ENCODE measurements around the gene FRMPD3. TPM values are rescaled to one million over a fixed set of nuclear protein-coding genes. Genes with fewer than 3 reads are reported as not detected.

FRMPD3 gene
- total and polyA plus RNA-seq, 2 of the 8 experiments (the other 6 are each of a cell fraction or from before 2014, with no cell fraction given), result 0.38 to 0.56 TPM

GRCh38 chrX:107445146-107445545, 4.3 kb upstream of the FRMPD3 start (continued):
- TF ChIP-seq, protein P1, sequence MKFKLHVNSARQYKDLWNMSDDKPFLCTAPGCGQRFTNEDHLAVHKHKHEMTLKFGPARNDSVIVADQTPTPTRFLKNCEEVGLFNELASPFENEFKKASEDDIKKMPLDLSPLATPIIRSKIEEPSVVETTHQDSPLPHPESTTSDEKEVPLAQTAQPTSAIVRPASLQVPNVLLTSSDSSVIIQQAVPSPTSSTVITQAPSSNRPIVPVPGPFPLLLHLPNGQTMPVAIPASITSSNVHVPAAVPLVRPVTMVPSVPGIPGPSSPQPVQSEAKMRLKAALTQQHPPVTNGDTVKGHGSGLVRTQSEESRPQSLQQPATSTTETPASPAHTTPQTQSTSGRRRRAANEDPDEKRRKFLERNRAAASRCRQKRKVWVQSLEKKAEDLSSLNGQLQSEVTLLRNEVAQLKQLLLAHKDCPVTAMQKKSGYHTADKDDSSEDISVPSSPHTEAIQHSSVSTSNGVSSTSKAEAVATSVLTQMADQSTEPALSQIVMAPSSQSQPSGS (IDR thresholded peaks at IDR 0.05; ENCODE audit: low read length), result no peak
- TF ChIP-seq CHD1 (IDR thresholded peaks at IDR 0.05; ENCODE audit: low read depth, low read length), result no peak
- no peak for TF ChIP-seq CTBP2 (IDR thresholded peaks at IDR 0.05; ENCODE audit: borderline replicate concordance, insufficient read depth, insufficient read length, low read length)
